ENCODE data around the gene KRT36. TPM values are rescaled to one million over a fixed set of nuclear protein-coding genes. Genes with fewer than 3 reads are reported as not detected.

KRT36 gene
- total RNA-seq, 2 donors from 2014 or later = not detected

DNA sequence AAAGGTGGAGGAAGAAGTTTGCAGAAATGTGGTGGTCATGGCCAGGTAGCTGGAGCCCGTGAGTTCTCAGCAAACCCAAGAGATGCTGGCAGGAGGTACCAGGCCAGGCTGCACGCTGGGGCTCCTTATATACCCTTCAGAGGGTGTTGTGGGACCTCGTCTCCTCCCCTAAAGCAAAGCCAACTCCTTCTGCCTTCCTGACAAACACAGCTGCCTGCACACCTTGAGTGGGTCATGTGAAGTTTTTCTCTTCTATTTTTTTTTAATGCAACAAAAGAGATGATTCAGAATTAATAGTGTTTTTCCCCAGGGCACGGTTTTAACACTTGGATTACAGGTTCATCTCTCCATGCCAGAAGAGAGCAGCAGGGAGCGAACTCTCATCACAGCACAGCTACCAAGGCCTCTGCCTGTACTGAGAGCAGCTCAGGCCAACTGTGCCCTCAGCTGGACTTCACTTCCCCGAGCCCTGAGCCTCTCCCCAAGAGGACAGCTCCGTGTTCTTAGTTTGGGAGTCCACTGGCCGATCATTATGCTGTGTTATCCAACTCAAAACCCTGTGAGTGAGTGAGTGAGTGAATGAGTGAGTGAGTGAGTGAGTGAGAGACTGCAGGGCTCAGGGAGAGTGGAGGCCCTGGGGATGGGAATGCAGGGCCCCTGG lies 29.2 kb upstream of the KRT36 start, which contains the start of gene KRT15:
Gene KRT15, minus strand, starts transcription at position 102 of the 661 bp plus-strand sequence. Its CDS starts 63 bp downstream, at position 39.
- peak within 1 kb of the TSS; percentile 26 to 27 for H3K4me3 ChIP-seq
- H3K36me3 ChIP-seq = no peaks in the 10 kb centered on the region
- peak; percentile 55 for DNase-seq (ENCODE audit: low spot score)
- intact Hi-C loops (cut with DNase I) = no loop called here
- no peaks in the 10 kb centered on the region for H3K27me3 ChIP-seq (replicated peaks; ENCODE audit: insufficient read depth)
- TF ChIP-seq POLR2AphosphoS5 (IDR thresholded peaks at IDR 0.05) (peak; percentile 82), POLR2A (IDR thresholded peaks at IDR 0.05) (peak; percentile 67)
- TF ChIP-seq, protein P1, sequence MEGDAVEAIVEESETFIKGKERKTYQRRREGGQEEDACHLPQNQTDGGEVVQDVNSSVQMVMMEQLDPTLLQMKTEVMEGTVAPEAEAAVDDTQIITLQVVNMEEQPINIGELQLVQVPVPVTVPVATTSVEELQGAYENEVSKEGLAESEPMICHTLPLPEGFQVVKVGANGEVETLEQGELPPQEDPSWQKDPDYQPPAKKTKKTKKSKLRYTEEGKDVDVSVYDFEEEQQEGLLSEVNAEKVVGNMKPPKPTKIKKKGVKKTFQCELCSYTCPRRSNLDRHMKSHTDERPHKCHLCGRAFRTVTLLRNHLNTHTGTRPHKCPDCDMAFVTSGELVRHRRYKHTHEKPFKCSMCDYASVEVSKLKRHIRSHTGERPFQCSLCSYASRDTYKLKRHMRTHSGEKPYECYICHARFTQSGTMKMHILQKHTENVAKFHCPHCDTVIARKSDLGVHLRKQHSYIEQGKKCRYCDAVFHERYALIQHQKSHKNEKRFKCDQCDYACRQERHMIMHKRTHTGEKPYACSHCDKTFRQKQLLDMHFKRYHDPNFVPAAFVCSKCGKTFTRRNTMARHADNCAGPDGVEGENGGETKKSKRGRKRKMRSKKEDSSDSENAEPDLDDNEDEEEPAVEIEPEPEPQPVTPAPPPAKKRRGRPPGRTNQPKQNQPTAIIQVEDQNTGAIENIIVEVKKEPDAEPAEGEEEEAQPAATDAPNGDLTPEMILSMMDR (IDR thresholded peaks at IDR 0.05) = peak in 1 of 4 experiments; percentile 3
- WGBS = 52% methylated on average over 8 of the region's 8 CpGs
- peaks cover 8% of the 10 kb centered on the region for H3K4me1 ChIP-seq (replicated peaks)
- H3K9me3 ChIP-seq = no peaks in the 10 kb centered on the region
- peak within 1 kb of the TSS; percentile 21 to 22 for H3K27ac ChIP-seq

DNA sequence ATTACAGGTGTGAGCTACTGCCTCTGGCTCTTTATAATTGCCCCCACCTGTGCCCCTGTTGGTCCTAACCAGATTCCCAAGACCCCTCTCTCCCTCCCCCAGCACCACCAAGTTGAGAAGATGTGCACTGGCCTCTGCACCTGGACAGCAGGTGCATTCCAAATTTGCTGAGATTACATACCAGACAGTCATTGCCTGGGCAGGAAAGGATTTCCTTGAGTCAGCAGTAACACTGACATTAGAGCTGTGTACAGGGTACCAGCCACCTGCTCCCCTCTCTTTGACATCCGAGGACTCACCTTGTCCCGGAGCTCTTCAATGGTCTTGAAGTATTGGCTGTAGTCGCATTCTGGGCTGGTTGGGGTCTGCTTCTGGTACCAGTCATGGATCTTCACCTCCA lies 28.3 kb upstream of the KRT36 start:
- Histone ChIP-seq H3K36me3 (no peaks in the 10 kb centered on the region), H3K4me3 (peak overlapping the region; percentile 26 to 27), H3K4me1 (replicated peaks) (peaks cover 4% of the 10 kb centered on the region), H3K27ac (peak overlapping the region in 1 of 2 donors; percentile 22), H3K9me3 (no peaks in the 10 kb centered on the region), H3K27me3 (replicated peaks; ENCODE audit: insufficient read depth) (no peaks in the 10 kb centered on the region)
- TF ChIP-seq, protein P1 (IDR thresholded peaks at IDR 0.05) = no peak
- no peak for TF ChIP-seq POLR2AphosphoS5 (IDR thresholded peaks at IDR 0.05)
- intact Hi-C loops (cut with DNase I) = no loop called here
- WGBS = 66% methylated on average over 3 of the region's 3 CpGs
- no peak for DNase-seq (ENCODE audit: low spot score)

DNA sequence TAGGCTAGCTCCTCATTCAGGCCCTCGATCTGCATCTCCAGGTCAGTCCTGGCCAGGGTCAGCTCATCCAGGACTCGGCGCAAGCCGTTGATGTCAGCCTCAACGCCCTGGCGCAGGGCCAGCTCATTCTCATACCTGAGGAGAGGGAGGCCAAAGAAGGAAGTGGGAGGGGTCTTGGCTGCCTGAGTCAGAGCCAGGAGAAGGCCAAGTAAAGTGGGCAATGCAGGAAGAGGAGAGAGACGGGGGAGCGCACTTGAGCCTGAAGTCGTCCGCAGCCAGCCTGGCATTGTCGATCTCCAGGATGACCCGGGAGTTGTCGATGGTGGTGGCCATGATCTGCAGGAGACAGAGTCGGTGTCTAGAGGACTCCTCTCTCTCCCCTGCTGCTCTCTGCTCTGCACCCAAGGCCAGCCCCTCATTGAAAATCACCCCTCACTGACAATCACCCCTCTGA lies 27.1 kb upstream of the KRT36 start:
- Histone ChIP-seq H3K27me3 (replicated peaks; ENCODE audit: insufficient read depth) (no peaks in the 10 kb centered on the region), H3K4me3 (peak overlapping the region; percentile 26 to 27), H3K9me3 (no peaks in the 10 kb centered on the region), H3K36me3 (no peaks in the 10 kb centered on the region), H3K27ac (peak overlapping the region; percentile 21 to 40), H3K4me1 (replicated peaks) (no peaks in the 10 kb centered on the region)
- WGBS = 52% methylated on average over 14 of the region's 14 CpGs
- intact Hi-C loops (cut with DNase I) = no loop called here
- DNase-seq (ENCODE audit: low spot score) = no peak
- no peak for TF ChIP-seq POLR2AphosphoS5 (IDR thresholded peaks at IDR 0.05)
- TF ChIP-seq, protein P1 (IDR thresholded peaks at IDR 0.05) = no peak
- TF ChIP-seq POLR2A (IDR thresholded peaks at IDR 0.05) = peak; percentile 34

DNA sequence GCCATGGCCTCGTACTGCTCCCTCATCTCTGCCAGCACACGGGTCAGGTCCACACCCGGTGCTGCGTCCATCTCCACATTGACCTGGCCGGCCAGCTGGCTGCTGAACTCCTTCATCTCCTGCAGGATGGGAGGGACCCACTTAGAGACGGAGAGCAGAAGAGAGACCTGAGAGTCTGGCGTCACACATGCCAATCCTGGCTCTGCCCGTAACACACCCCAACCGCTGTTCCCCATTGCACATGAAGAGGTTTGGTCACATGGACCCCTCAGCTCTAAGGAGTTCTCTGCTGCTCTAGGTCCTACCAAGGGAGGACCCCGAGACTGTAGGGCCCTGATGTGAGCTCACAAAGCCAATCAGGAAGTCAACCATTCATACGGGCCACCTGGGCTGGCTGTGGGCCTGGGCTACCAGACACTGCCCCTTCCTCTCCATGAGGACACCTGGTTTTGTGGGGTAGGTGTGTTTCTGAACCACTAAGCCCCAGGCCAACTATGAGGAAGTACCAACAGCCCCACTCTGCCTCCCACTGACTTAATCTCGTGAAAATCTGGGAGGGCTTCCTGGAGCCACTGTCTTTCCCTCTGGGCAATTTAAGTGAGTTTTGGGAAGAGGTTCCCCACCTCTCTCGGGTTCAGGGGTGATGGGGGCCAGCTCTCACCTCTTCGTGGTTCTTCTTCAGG lies 26.6 kb upstream of the KRT36 start:
- 49% methylated on average over 14 of the region's 14 CpGs for WGBS
- Histone ChIP-seq H3K27ac (peak overlapping the region; percentile 21 to 40), H3K4me1 (replicated peaks) (no peaks in the 10 kb centered on the region), H3K36me3 (no peaks in the 10 kb centered on the region), H3K4me3 (peak overlapping the region; percentile 26 to 27), H3K9me3 (no peaks in the 10 kb centered on the region), H3K27me3 (replicated peaks; ENCODE audit: insufficient read depth) (no peaks in the 10 kb centered on the region)
- no peak for TF ChIP-seq POLR2AphosphoS5 (IDR thresholded peaks at IDR 0.05)
- no peak for TF ChIP-seq POLR2A (IDR thresholded peaks at IDR 0.05)
- TF ChIP-seq, protein P1 (IDR thresholded peaks at IDR 0.05) = no peak
- intact Hi-C loops (cut with DNase I) = no loop called here
- DNase-seq (ENCODE audit: low spot score) = no peak
